DMS153 (cell line): ENCODE measurements around the gene NBEA.
A peak's percentile ranks its signal among the peaks of the same experiment; 100 is the strongest.

ENCODE experiments used
- DNase-seq: peaks from one replicate; lab custom pipeline; 2025; lab: John Stamatoyannopoulos, UW

NBEA gene

GRCh38 chr13:35285677-35286076 is 343.6 kb downstream of the NBEA start:
- no peak for DNase-seq

GRCh38 chr13:35292329-35292728 is 350.3 kb downstream of the NBEA start:
- DNase-seq = no peak

GRCh38 chr13:35293579-35294226 is 351.6 kb downstream of the NBEA start:
- no peak for DNase-seq

GRCh38 chr13:35309706-35310105 is 367.6 kb downstream of the NBEA start:
- DNase-seq = no peak

DNA sequence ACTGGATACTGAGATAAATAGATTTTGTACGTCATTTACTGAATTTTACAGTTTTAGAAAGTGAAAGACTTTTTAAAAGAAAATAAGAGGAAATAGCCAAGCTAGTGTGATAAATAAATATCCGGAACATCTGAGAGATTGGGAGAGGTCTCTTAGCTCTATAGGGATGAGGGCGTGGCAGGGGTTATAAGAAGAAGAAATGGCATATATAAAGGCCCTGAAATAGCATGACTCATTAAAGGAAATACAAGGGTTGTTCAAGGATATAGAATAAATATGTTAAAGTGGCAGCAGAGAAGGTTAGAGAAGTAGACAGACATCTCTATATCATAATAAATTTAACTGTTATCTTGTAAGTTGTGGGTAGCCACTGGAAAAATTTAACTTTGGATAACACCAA is 390.1 kb downstream of the NBEA start:
- DNase-seq = no peak

DNA sequence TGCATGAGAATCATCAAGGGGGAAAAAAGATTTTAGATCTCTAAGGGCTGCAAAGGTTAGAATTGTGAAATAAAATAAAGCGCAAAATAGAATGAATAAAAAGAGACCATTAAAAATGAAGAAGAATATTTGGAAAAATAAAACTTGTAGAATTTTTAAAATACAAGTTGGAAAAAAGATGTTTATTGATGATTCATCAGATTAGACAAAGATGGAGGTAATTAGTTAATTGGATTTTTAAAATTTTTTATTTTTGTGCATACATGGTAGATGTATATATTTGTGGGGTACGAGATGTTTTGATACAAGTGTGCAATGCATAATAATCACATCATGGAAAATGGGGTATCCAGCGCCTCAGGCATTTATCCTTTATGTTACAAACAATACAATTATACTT is 391.1 kb downstream of the NBEA start:
- DNase-seq = no peak

- DNase-seq = no peak
Observed at GRCh38 chr13:35342440-35342839, 400.4 kb downstream of the NBEA start.

DNA sequence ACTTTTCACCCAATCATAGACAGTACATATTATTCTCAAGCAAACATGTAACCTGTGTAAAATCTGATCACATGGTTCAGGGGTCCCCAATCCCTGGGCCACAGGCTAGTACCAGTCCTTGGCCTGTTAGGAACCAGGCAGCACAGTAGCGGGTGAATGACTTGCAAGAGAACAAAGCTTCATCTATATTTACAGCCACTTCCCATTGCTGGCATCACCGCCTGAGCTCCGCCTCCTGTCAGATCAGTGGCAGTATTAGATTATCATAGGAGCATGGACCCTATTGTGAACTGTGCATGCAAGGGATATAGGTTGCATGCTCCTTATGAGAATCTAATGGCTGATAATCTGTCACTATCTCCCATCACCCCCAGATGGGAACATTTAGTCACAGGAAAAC is 401.3 kb downstream of the NBEA start:
- DNase-seq = no peak

DNA sequence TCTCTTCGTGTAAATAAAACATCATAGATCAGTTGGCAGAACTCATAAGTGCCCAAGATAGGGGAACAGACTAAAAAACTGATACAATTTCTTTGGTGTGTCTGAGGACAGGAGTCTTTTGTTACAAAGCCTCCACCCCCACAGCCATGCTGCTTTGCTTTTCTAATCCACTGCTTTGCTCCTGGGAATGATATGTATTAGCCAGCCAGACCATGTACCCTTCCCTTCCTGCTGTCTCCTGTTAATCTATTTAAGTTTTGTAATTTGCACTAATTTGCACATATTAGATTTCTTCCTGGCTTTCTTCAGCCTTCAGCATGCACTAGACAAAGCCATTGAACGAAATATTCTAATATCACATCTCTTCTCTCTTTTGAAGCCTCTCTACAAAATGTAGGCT is 403.9 kb downstream of the NBEA start:
- DNase-seq = no peak

- DNase-seq = no peak
Observed at GRCh38 chr13:35346494-35346893, 404.4 kb downstream of the NBEA start.

DNA sequence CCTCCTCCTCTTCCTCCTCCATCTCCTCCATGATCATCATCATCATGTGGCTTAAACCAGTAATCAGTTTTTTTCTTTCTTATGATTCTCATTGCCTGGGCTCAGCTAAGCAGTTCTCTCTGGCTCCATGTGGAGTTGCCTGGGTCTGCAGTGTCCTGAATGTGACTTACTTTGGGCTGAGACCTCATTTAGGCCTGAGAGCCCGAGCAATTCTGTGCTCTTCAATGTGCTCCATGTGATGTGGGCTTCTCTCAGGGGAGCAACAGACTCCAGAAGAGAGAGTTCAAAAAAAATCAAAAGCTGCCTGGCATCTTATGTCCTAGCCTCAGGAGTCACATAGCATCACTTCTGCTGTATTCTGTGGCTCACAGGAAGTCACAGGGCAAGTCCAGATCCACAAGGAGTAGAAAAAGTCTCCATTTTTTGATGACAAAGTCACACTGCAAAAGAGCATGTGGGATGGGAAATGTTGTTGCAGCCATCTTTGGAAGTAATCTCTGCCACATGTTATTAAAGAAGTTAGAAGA is 405.7 kb downstream of the NBEA start:
- DNase-seq = no peak

DNA sequence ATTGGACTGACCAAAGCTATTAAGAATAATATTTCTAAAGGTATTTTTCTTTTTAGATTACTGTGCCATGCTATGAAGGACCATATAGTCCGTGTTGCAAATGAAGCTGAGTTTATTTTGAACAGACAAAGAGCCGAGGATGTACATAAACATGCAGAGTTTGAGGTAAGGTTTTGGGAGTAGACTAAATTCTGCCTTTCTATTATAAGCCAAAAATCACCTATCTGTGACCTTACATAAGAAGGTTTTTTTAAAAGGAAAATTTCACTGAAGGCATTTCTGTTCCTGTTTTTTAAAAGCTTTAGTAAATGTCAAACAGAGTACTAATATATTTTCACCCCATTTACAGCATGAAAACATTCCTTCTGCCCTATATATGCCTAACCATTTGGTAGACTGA is 407.0 kb downstream of the NBEA start:
- no peak for DNase-seq

DNA sequence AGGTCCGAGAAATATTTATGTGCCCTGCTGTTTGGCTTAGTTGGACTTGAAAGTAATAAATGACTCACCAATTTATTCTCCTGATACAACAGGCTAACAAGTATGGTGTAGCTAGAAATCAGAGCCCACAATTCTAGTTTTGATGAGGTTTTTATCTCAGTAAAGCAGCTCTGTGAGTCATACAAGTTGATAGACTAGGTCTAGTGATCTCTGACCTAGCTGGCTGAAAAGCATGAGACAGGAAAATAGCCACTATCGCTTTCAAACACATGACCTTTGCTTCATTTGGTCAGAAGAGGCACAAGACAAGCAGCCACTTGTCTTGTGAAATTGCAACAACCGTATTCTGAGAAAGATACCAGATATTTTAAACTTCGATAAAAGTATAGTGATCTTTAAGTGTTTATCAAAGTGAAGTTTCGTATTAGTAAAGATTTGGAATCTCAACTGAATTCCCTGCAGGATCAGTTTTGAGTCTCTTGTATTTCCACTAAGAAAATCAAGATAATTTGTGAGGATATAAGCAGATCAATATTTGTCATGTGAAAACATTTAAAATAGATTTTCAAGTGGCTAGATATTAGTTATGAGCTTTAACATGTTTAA is 407.7 kb downstream of the NBEA start:
- no peak for DNase-seq

- peak; percentile 7 for DNase-seq
Observed at GRCh38 chr13:35354285-35354684, 412.2 kb downstream of the NBEA start.

- DNase-seq = no peak
Observed at GRCh38 chr13:35354882-35355281, 412.8 kb downstream of the NBEA start.

DNA sequence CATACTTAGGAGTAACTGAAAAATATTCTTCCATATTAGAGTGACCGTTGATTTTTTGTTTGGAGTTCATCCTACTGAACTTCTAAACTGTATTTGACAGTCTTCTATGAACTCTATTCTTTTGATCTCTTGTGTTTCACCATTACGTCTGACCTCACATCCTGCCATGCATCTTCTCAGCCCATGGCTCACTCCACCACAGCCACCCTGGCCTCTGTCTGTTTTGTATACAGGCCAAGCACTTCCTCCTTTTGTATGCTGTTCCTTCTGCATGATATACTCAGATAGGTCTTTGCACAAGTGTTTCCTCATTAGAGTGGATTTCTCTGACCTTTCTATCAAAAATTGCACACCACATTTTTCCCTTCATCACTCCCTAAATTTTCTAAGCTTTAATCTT is 414.5 kb downstream of the NBEA start:
- DNase-seq = no peak

DNA sequence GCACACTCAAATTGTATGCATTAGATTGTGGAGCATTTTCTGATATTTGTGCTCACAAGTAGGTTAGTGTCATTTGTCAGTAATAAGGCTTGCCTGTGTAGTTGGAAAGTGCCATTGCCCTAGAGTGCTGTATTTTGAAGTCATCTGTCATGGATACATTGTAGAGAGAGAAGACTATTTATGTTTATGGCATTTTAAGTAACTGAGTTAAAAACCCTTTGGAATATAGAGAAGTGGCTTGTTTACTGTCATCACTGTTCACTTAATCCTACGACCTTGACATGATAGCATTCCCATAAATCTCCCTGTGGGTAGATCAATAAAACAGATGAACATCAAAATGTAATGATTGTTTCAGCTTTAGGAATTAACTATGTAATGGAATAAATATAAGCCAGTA is 423.8 kb downstream of the NBEA start:
- DNase-seq = no peak

GRCh38 chr13:35367586-35367985 is 425.5 kb downstream of the NBEA start:
- no peak for DNase-seq

- DNase-seq = no peak
Observed at GRCh38 chr13:35378939-35379338, 436.9 kb downstream of the NBEA start.

- no peak for DNase-seq
Observed at GRCh38 chr13:35379663-35380062, 437.6 kb downstream of the NBEA start.

DNA sequence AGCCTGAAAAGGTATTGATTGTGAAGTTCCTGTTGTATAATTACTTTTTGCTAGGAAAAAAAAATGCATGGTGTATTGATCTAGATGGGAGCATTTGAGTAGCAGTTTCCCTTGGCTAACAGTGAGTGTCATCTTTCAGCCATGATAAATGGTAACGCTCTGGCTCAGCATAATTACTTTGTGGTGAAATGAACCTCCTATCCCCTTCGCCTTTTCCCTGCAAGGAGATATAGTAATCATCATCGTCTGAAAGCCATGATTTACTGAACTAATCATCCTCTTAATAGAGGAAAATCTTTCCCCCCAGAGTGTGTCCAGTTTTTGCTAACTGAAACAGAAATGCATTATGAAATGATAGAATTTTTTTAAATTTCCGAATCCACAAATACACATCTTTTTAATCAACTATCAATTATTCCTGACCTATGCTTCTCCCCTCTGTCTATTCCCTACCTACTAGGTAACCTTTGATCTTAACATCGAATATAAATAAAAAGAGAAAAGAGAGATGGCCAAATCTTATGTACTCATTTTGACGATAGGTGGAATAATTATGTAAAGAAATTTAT is 445.7 kb downstream of the NBEA start:
- no peak for DNase-seq

GRCh38 chr13:35388441-35389355 is 446.6 kb downstream of the NBEA start:
- no peak for DNase-seq

GRCh38 chr13:35389535-35389934 is 447.5 kb downstream of the NBEA start:
- DNase-seq = no peak
